ENCODE data around the gene PRF1. TPM values are rescaled to one million over a fixed set of nuclear protein-coding genes. Genes with fewer than 3 reads are reported as not detected.

Gene PRF1
- total and polyA plus RNA-seq, 2 experiments from 2014 or later = 0.13 TPM; not detected in 1

DNA sequence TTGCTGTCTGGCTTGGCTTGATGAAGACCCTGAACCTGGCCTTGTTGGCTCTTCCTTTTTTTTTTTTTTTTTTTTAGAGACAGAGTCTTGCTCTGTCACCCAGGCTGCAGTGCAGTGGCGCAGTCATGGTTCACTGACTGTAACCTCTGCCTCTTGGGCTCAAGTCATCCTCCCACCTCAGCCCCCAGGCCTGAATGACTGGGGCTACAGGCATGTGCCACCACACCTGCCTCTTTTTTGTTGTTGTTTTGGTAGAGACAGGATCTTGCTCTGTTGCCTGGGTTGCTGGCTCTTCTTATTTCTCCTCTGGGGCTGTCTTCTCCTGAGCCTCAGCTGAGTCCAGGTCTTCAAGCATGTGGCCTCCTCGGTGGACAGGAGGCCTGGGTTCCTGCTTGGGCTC is 44.7 kb downstream of the PRF1 start:
- no peaks in the 10 kb centered on the region for H4K20me1 ChIP-seq (replicated peaks; ENCODE audit: insufficient read depth)
- no peak overlapping the region for H3K27ac Mint-ChIP-seq
- H3K4me3 Mint-ChIP-seq = no peak overlapping the region

More for the DNA sequence above, 44.7 kb downstream of the PRF1 start:
- H3K27ac ChIP-seq (ENCODE audit: low read depth) = no peak overlapping the region
- no peak for TF ChIP-seq EZH2phosphoT487 (IDR thresholded peaks at IDR 0.05; ENCODE audit: unreplicated experiment)
- TF ChIP-seq, protein P1, sequence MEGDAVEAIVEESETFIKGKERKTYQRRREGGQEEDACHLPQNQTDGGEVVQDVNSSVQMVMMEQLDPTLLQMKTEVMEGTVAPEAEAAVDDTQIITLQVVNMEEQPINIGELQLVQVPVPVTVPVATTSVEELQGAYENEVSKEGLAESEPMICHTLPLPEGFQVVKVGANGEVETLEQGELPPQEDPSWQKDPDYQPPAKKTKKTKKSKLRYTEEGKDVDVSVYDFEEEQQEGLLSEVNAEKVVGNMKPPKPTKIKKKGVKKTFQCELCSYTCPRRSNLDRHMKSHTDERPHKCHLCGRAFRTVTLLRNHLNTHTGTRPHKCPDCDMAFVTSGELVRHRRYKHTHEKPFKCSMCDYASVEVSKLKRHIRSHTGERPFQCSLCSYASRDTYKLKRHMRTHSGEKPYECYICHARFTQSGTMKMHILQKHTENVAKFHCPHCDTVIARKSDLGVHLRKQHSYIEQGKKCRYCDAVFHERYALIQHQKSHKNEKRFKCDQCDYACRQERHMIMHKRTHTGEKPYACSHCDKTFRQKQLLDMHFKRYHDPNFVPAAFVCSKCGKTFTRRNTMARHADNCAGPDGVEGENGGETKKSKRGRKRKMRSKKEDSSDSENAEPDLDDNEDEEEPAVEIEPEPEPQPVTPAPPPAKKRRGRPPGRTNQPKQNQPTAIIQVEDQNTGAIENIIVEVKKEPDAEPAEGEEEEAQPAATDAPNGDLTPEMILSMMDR (conservative IDR thresholded peaks at IDR 0.05; ENCODE audit: low read depth in 2 of 2) = no peak
- no peak for TF ChIP-seq STAT1 (IDR thresholded peaks at IDR 0.05; ENCODE audit: unreplicated experiment)
- no peak for TF ChIP-seq EZH2 (IDR thresholded peaks at IDR 0.05; ENCODE audit: low read depth, unreplicated experiment)
- no peak for TF ChIP-seq POLR2AphosphoS5 (IDR thresholded peaks at IDR 0.05; ENCODE audit: low read depth)
- no peak for TF ChIP-seq CREB1 (CRISPR knock-in tag; IDR thresholded peaks at IDR 0.05; ENCODE audit: low read depth)
- TF ChIP-seq JUNB (IDR thresholded peaks at IDR 0.05; ENCODE audit: unreplicated experiment) = no peak
- no peak for TF ChIP-seq NANOG (IDR thresholded peaks at IDR 0.05; ENCODE audit: borderline replicate concordance)
- no peak for TF ChIP-seq ZNF114 (CRISPR knock-in tag; IDR thresholded peaks at IDR 0.05)
- TF ChIP-seq ZNF331 (CRISPR knock-in tag; IDR thresholded peaks at IDR 0.05; ENCODE audit: low read depth) = no peak
- TF ChIP-seq, protein P2, sequence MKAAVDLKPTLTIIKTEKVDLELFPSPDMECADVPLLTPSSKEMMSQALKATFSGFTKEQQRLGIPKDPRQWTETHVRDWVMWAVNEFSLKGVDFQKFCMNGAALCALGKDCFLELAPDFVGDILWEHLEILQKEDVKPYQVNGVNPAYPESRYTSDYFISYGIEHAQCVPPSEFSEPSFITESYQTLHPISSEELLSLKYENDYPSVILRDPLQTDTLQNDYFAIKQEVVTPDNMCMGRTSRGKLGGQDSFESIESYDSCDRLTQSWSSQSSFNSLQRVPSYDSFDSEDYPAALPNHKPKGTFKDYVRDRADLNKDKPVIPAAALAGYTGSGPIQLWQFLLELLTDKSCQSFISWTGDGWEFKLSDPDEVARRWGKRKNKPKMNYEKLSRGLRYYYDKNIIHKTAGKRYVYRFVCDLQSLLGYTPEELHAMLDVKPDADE (IDR thresholded peaks at IDR 0.05) = no peak
- TF ChIP-seq, protein P3, sequence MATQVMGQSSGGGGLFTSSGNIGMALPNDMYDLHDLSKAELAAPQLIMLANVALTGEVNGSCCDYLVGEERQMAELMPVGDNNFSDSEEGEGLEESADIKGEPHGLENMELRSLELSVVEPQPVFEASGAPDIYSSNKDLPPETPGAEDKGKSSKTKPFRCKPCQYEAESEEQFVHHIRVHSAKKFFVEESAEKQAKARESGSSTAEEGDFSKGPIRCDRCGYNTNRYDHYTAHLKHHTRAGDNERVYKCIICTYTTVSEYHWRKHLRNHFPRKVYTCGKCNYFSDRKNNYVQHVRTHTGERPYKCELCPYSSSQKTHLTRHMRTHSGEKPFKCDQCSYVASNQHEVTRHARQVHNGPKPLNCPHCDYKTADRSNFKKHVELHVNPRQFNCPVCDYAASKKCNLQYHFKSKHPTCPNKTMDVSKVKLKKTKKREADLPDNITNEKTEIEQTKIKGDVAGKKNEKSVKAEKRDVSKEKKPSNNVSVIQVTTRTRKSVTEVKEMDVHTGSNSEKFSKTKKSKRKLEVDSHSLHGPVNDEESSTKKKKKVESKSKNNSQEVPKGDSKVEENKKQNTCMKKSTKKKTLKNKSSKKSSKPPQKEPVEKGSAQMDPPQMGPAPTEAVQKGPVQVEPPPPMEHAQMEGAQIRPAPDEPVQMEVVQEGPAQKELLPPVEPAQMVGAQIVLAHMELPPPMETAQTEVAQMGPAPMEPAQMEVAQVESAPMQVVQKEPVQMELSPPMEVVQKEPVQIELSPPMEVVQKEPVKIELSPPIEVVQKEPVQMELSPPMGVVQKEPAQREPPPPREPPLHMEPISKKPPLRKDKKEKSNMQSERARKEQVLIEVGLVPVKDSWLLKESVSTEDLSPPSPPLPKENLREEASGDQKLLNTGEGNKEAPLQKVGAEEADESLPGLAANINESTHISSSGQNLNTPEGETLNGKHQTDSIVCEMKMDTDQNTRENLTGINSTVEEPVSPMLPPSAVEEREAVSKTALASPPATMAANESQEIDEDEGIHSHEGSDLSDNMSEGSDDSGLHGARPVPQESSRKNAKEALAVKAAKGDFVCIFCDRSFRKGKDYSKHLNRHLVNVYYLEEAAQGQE (IDR thresholded peaks at IDR 0.05; ENCODE audit: unreplicated experiment) = no peak
- TF ChIP-seq, protein P4, sequence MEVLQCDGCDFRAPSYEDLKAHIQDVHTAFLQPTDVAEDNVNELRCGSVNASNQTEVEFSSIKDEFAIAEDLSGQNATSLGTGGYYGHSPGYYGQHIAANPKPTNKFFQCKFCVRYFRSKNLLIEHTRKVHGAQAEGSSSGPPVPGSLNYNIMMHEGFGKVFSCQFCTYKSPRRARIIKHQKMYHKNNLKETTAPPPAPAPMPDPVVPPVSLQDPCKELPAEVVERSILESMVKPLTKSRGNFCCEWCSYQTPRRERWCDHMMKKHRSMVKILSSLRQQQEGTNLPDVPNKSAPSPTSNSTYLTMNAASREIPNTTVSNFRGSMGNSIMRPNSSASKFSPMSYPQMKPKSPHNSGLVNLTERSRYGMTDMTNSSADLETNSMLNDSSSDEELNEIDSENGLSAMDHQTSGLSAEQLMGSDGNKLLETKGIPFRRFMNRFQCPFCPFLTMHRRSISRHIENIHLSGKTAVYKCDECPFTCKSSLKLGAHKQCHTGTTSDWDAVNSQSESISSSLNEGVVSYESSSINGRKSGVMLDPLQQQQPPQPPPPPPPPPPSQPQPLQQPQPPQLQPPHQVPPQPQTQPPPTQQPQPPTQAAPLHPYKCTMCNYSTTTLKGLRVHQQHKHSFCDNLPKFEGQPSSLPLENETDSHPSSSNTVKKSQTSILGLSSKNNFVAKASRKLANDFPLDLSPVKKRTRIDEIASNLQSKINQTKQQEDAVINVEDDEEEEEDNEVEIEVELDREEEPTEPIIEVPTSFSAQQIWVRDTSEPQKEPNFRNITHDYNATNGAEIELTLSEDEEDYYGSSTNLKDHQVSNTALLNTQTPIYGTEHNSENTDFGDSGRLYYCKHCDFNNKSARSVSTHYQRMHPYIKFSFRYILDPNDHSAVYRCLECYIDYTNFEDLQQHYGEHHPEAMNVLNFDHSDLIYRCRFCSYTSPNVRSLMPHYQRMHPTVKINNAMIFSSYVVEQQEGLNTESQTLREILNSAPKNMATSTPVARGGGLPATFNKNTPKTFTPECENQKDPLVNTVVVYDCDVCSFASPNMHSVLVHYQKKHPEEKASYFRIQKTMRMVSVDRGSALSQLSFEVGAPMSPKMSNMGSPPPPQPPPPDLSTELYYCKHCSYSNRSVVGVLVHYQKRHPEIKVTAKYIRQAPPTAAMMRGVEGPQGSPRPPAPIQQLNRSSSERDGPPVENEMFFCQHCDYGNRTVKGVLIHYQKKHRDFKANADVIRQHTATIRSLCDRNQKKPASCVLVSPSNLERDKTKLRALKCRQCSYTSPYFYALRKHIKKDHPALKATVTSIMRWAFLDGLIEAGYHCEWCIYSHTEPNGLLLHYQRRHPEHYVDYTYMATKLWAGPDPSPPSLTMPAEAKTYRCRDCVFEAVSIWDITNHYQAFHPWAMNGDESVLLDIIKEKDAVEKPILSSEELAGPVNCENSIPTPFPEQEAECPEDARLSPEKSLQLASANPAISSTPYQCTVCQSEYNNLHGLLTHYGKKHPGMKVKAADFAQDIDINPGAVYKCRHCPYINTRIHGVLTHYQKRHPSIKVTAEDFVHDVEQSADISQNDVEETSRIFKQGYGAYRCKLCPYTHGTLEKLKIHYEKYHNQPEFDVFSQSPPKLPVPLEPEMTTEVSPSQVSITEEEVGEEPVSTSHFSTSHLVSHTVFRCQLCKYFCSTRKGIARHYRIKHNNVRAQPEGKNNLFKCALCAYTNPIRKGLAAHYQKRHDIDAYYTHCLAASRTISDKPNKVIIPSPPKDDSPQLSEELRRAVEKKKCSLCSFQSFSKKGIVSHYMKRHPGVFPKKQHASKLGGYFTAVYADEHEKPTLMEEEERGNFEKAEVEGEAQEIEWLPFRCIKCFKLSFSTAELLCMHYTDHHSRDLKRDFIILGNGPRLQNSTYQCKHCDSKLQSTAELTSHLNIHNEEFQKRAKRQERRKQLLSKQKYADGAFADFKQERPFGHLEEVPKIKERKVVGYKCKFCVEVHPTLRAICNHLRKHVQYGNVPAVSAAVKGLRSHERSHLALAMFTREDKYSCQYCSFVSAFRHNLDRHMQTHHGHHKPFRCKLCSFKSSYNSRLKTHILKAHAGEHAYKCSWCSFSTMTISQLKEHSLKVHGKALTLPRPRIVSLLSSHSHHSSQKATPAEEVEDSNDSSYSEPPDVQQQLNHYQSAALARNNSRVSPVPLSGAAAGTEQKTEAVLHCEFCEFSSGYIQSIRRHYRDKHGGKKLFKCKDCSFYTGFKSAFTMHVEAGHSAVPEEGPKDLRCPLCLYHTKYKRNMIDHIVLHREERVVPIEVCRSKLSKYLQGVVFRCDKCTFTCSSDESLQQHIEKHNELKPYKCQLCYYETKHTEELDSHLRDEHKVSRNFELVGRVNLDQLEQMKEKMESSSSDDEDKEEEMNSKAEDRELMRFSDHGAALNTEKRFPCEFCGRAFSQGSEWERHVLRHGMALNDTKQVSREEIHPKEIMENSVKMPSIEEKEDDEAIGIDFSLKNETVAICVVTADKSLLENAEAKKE (CRISPR knock-in tag; IDR thresholded peaks at IDR 0.05) = no peak
- no peak for ATAC-seq
- no peaks in the 10 kb centered on the region for H3F3A ChIP-seq (replicated peaks; ENCODE audit: low read depth)
- no peaks in the 10 kb centered on the region for H3K9me3 Mint-ChIP-seq
- H3K27me3 ChIP-seq (ENCODE audit: insufficient read depth) = no peaks in the 10 kb centered on the region
- H2AFZ ChIP-seq = no peak overlapping the region
- H3K4me2 ChIP-seq = no peak overlapping the region
- H3K36me3 ChIP-seq (ENCODE audit: insufficient read depth) = no peaks in the 10 kb centered on the region
- H3K4me1 ChIP-seq (ENCODE audit: insufficient read depth) = peaks cover 8% of the 10 kb centered on the region; the same call in 1 of the 2 replicates
- H3K27me3 Mint-ChIP-seq (ENCODE audit: insufficient read depth, low read depth, poor library complexity) = peaks cover 12% of the 10 kb centered on the region
- peaks cover 25% of the 10 kb centered on the region for H3K36me3 Mint-ChIP-seq (ENCODE audit: low read depth)
- no peak overlapping the region for H3K4me3 ChIP-seq
- H3K79me2 ChIP-seq (replicated peaks; ENCODE audit: insufficient read depth) = no peaks in the 10 kb centered on the region
- no peaks in the 10 kb centered on the region for H3K9me2 ChIP-seq (ENCODE audit: insufficient read depth)
- DNase-seq (ENCODE audit: low spot score) = no peak
- peaks cover 25% of the 10 kb centered on the region for H3K4me1 Mint-ChIP-seq
